Measurements from ENCODE around the gene GSX2.

DNA sequence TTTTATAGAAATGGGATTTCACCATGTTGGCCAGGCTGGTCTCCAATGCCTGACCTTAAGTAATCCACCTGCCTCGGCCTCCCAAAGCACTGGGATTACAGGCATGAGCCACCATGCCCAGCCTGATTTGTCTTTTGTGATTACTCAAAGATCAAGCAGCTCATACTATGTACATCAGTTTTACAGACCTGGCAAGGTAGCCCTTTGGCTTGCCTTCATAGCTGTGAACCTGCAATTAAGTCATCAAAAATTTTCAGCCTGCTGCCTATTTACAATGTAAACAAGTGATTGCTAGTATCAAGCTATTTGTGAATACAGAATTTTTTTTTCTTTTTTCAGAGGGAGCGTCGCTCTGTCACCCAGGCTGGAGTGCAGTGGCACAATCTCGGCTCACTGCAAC lies 46.2 kb downstream of the GSX2 start:
- TF ChIP-seq HDAC2 (IDR thresholded peaks at IDR 0.05; ENCODE audit: borderline replicate concordance in 1 of 2, low read depth in 2 of 2, low read length in 2 of 2) (no peak), GABPA (IDR thresholded peaks at IDR 0.05; ENCODE audit: borderline replicate concordance, insufficient read depth, low read length) (no peak)

Measured in H1 (cell line).